Choroid plexus epithelial cell (primary cell): ENCODE data around the gene SPCS2.
"Not testable (repeated sequence)": the region's sequence is repeated elsewhere in the genome, so short reads cannot be mapped to it uniquely, and the experiment has no call there.

Experiments used
- DNase-seq: peaks from one replicate; pipeline ENCODE4 v3.0.0-alpha.2; 2010; ENCODE audit warnings: low read depth
- H3K4me3 ChIP-seq: 2 replicates; pipeline ENCODE4 v1.5.1; 2011; ENCODE audit warnings: low read depth, mild to moderate bottlenecking, control low read depth, low read length, moderate library complexity
- TF ChIP-seq, protein P1 (sequence below): conservative IDR thresholded peaks from 2 replicates; pipeline ENCODE4 v1.5.1; 2011; ENCODE audit warnings: low read depth, mild to moderate bottlenecking, control low read depth, inconsistent platforms, low read length, moderate library complexity

SPCS2 gene

DNA sequence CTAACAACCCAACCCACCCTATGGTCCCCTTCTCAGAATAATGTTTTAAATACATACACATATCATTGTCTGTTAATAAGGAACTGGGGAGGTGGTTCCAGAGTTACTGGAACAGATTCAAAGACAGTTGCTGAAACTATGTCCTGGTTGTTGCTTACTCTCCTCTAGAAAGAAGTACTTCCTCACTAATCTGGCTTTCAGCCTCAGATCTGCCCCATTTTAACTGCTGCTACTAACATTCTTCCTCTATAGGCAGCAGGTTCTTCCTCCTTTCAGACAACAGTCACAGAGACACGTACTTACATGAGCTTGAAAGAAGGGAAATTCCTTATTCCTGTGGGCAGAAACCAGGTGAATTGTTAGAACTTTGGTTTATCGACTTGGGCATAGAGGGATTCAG is 31.6 kb downstream of the SPCS2 start:
- TF ChIP-seq, protein P1, sequence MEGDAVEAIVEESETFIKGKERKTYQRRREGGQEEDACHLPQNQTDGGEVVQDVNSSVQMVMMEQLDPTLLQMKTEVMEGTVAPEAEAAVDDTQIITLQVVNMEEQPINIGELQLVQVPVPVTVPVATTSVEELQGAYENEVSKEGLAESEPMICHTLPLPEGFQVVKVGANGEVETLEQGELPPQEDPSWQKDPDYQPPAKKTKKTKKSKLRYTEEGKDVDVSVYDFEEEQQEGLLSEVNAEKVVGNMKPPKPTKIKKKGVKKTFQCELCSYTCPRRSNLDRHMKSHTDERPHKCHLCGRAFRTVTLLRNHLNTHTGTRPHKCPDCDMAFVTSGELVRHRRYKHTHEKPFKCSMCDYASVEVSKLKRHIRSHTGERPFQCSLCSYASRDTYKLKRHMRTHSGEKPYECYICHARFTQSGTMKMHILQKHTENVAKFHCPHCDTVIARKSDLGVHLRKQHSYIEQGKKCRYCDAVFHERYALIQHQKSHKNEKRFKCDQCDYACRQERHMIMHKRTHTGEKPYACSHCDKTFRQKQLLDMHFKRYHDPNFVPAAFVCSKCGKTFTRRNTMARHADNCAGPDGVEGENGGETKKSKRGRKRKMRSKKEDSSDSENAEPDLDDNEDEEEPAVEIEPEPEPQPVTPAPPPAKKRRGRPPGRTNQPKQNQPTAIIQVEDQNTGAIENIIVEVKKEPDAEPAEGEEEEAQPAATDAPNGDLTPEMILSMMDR: no peak
- H3K4me3 ChIP-seq: no peak overlapping the region
- DNase-seq: no peak

DNA sequence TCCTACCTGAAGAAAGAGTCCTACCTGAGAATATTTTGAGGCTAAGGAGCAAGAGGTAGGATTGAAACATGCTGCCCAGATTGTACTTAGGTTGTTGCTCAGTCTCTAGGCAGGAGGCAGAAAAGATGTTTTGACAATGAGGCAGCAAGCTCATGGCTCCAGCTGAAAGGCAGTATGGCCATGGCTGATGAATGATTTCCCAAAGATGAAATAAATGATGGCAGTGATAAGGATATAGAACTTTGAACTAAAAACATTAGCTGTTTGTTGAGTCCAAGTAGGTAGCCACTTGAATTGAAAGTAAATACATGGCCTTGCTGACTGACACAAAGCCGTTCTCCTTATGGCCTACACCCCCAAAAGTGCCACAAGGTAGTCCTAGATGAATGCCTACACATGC is 32.8 kb downstream of the SPCS2 start:
- TF ChIP-seq, protein P1: no peak
- H3K4me3 ChIP-seq: no peak overlapping the region
- no peak for DNase-seq

- DNase-seq: no peak
- H3K4me3 ChIP-seq: no peak overlapping the region
- TF ChIP-seq, protein P1: no peak
Observed at GRCh38 chr11:74984070-74984469, 35.0 kb downstream of the SPCS2 start.

- no peak overlapping the region for H3K4me3 ChIP-seq
- TF ChIP-seq, protein P1: no peak
- DNase-seq: no peak
Observed at GRCh38 chr11:74984730-74985129, 35.7 kb downstream of the SPCS2 start.

GRCh38 chr11:74988541-74989259 is 39.6 kb downstream of the SPCS2 start, which contains the start of gene NEU3:
NEU3 (plus strand) TSS chr11:74988933; CDS start chr11:74989061, 128 bp downstream.
- peak; percentile 76 for DNase-seq
- TF ChIP-seq, protein P1: no peak

GRCh38 chr11:74989260-74989638 is 40.2 kb downstream of the SPCS2 start:
- DNase-seq: peak; percentile 41
- H3K4me3 ChIP-seq: peak overlapping the region; percentile 84
- TF ChIP-seq, protein P1: no peak

More at GRCh38 chr11:74988541-74989259, 39.6 kb downstream of the SPCS2 start, which contains the start of gene NEU3:
- H3K4me3 ChIP-seq: peak within 1 kb of the TSS; percentile 84

GRCh38 chr11:74990150-74990549 is 41.1 kb downstream of the SPCS2 start:
- not testable (repeated sequence) for DNase-seq, H3K4me3 ChIP-seq
